SIG-M5 (cell line): ENCODE measurements around the gene SRGAP3.

Experiments used
- DNase-seq: peaks from one replicate; lab custom pipeline; 2025; lab: John Stamatoyannopoulos, UW

Gene SRGAP3

GRCh38 chr3:9253327-9253726 is 3.9 kb upstream of the SRGAP3 start:
- DNase-seq = no peak

GRCh38 chr3:9251055-9251786 is 1.8 kb upstream of the SRGAP3 start:
- DNase-seq = no peak

- DNase-seq = no peak
Measured at GRCh38 chr3:9250236-9250635, 790 bp upstream of the SRGAP3 start.

GRCh38 chr3:9248522-9249271 is 749 bp downstream of the SRGAP3 start:
- no peak for DNase-seq

- no peak for DNase-seq
Measured at GRCh38 chr3:9247941-9248521, 1.4 kb downstream of the SRGAP3 start.

- no peak for DNase-seq
Measured at GRCh38 chr3:9247361-9247940, 2.0 kb downstream of the SRGAP3 start.

GRCh38 chr3:9246189-9246588 is 3.3 kb downstream of the SRGAP3 start:
- DNase-seq = no peak

- no peak for DNase-seq
Measured at GRCh38 chr3:9244495-9245183, 4.8 kb downstream of the SRGAP3 start.

- no peak for DNase-seq
Measured at GRCh38 chr3:9241956-9242355, 7.5 kb downstream of the SRGAP3 start.

GRCh38 chr3:9239680-9240079 is 9.8 kb downstream of the SRGAP3 start:
- DNase-seq = no peak

GRCh38 chr3:9238721-9239295 is 10.6 kb downstream of the SRGAP3 start:
- no peak for DNase-seq

- no peak for DNase-seq
Measured at GRCh38 chr3:9238276-9238675, 11.2 kb downstream of the SRGAP3 start.

- DNase-seq = no peak
Measured at GRCh38 chr3:9233814-9234600, 15.4 kb downstream of the SRGAP3 start.

GRCh38 chr3:9233101-9233500 is 16.3 kb downstream of the SRGAP3 start:
- DNase-seq = no peak

- no peak for DNase-seq
Measured at GRCh38 chr3:9231937-9232336, 17.5 kb downstream of the SRGAP3 start.

- DNase-seq = no peak
Measured at GRCh38 chr3:9231471-9231870, 18.0 kb downstream of the SRGAP3 start.

- no peak for DNase-seq
Measured at GRCh38 chr3:9231006-9231405, 18.4 kb downstream of the SRGAP3 start.

- DNase-seq = no peak
Measured at GRCh38 chr3:9230596-9230995, 18.9 kb downstream of the SRGAP3 start.

- DNase-seq = no peak
Measured at GRCh38 chr3:9229879-9230278, 19.6 kb downstream of the SRGAP3 start.

- no peak for DNase-seq
Measured at GRCh38 chr3:9229325-9229724, 20.1 kb downstream of the SRGAP3 start.

GRCh38 chr3:9226326-9226725 is 23.1 kb downstream of the SRGAP3 start:
- DNase-seq = no peak
